HG02759 (cell line): ENCODE measurements around the gene NECAB3.

Source experiments
- ATAC-seq: cut with Tn5 transposase; IDR thresholded peaks from one replicate; pipeline ENCODE4 v1.9.1; 2021; ENCODE audit warnings: mild to moderate bottlenecking, moderate library complexity; ENCODE audit not compliant: unreplicated experiment

Gene NECAB3

DNA sequence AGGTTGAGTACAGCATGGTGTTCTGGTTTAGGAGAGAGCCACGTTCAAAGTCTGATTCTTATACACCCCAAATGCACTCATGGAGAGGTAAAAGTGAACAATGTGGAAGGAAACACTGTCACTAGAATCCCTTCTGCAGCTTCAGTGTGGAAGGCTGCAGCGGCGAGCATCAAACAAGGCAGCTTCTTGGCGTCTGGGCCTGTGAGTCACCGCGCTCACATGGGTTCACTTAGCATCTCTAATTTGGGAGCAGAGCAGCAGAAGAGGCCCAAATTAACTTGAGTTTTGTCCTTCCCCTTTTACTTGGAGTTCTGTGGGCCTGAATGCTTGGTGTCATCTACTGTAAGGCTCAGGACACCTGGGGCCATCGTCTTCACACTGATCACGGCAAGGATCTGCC, 22.9 kb upstream of the NECAB3 start:
- no peak for ATAC-seq

DNA sequence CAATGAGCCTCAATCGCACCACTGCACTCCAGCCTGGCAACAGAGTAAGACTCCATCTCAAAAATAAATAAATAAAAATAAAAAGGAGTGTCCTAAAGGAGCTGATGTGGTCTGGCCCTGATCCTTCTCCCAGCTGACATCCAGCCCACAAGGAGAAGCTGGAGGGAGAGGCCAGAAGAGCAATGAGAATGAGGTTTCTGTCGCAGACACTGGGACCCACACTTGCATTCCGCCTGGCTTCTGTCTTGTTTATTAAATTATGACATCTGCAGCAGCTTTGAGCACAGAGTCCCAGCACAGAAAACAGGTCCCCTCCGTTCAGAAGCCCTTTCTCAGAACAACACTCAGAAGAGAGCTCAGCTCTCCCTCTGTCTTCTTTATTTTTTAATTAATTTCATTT, 22.2 kb upstream of the NECAB3 start:
- no peak for ATAC-seq

DNA sequence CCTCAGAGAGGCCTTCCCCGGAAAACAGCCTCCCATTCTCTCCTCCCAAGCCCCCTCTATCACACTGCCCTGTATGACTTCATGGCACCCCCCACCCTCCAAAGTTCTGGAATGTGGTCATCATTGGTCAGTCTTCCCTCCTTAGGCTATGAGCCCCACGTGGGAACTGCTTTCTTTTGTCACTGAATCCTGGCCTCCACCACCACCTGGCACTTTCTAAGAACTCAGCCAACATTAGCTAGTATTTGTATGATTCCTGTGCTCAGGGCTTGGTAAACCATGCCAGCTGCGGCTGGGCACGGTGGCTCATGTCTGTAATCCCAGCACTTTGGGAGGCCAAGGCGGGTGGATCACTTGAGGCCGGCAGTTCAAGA, 20.4 kb upstream of the NECAB3 start:
- ATAC-seq = no peak

DNA sequence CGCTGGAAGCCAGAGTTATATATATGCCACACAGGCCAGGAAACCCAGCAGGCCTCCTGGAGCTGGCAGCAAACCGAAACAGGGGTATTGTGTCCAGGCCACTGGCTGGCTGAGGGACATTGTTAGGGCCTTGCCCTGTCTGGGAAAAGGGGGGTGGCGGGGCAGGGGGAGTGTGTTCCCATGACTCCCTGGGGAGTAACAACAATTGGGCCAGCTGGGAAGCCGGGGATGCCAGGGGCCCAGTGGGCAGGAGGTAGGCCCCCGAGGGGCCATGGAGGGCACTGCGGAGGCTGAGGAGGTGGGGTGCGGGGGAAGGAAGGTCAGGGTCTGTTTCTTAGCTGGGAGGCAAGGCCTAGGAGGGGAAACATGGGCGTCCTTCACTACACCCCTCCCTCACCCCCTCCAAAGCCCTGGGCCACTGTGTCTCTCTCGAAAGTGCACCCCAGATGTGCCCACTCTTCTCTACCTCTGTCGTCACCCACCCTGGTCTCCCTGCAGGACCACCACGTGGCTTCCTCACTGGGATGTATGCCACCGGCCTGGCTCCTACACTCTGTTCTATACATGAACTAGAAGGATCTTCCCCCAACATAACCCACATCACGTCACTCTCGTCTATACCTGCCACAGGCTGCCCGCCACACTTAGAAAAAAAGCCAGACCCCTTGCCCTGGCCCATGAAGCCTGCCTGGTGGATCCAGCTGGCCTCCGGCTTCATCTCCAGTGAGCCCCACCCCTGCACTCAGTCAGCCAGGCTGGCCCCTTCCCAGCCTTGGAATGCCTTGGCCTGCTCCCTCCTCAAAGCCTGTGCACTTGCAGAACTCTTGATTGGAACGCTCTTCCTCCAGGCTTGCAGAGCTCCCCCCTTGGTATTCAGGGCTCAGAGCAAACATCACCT, 19.8 kb upstream of the NECAB3 start:
- no peak for ATAC-seq

DNA sequence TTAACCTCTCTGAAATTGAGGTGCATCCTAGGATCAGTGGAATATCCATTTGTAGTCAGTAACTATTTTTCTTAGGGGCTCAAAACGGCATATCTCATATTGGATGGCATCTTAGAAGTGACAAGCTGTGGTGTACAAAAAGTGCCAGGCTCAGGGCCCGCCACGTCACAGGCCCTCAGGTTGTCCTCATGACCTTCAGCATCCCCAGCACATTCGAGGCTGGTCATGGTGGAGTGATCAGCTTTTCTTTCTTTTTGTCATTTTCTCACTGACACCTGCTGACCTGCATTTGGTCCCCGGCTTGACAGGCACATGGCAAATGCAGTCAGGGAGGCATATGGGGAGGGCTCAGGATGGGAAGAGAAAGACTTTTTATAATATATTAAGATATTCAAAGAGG, 19.1 kb upstream of the NECAB3 start:
- ATAC-seq = no peak

DNA sequence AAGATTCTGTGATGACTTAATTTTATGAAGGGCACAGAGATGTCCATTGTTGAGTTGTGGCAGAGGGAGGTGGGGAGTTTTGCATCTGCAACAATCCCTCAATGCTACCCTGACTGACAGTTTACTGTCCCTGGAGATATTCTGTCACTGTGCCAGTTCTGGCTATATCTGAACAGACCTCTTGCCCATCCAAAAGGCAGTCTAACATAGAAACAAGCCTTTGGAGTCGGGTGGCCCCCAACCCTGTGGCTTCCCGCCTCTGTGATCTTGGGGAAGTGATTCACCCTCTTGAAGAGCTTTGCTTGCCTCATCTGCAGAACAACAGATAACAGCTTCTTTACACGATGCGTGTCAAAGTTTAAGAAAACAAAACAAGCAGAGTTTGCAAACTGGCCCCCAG, 15.7 kb upstream of the NECAB3 start:
- ATAC-seq = no peak

DNA sequence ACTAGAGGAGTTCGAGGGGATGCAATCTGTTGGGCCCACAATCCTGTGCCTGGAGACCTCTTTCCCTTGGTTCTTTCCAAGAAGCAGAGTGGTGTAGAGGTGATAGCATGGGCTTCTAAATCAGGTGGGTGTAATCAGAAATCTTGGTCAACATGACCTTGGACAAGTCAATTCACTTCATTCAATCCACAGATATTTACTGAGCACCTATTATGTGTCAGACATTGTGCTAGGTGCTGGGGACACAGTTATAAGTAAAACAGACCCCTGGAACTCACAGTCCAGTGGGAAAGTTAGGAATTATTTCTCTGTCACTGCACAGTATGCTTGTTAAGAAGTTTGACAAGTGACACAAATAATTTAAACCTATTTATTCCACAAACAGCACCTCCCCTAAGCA, 15.3 kb upstream of the NECAB3 start:
- no peak for ATAC-seq

DNA sequence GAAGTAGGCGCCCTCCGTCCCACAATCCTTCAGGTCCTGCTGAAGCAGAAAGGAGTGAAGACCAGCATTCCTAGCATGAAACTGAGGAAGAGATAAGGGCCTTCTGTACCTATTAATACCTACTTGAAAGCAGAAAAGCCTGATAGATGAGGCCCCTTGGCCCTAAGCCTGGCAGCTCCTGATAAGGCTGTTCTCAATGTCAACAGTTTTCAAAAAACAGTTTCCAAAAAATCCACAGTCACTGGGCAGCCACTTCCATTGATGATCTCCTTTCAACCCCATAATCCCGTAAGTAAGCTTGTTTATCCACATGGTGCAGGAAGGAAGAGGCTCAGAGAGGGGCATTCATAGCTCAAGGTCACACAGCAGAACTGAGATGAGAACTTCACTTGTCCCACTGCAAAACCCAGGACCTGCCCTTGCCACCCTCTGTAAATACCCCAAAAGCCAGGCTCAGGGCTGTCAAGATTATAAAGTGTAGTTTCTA, 14.8 kb upstream of the NECAB3 start:
- no peak for ATAC-seq

DNA sequence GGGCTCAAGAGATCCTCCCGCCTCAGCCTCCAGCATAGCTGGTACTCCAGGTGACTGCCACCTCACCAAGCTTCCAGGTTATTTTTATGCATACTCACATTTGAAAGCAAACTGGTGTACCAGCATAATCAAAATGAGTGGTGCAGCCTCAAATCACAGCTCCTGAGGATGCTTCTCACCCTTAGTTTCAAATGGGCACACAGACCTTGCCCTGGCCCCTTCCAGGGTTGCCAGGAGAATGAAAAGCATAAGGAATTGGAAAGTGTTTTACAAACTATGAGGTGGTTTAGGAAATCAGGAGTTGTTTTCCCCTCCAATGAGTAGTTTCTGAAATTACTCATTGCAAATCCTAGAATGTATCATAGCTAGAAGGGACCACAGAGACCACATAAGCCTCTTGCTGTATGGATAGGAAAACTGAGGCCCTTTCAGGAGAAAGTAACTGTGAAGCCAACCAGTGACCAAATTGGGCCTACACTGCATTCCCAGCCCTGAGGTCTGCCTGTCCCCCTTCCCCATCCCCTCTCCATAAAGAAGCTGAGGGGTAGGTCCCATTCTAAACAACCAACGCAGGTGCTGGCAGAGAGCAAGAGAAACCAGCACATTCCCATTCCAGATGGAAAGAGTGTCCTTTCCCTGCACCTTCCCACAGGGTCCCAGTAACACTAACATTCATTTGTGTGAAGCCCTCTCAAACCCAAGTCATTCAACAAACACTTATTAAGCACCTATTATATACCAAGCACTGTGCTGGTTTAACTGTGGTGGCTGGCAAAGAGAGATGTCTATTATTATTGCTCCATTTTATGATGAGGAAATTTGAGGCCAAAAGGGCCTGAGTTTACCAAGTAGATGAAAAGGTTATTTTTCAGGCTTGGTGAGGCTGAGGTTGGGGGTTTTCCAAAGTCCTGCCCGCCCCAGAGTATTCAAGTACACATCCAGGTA, 14.0 kb upstream of the NECAB3 start:
- no peak for ATAC-seq

DNA sequence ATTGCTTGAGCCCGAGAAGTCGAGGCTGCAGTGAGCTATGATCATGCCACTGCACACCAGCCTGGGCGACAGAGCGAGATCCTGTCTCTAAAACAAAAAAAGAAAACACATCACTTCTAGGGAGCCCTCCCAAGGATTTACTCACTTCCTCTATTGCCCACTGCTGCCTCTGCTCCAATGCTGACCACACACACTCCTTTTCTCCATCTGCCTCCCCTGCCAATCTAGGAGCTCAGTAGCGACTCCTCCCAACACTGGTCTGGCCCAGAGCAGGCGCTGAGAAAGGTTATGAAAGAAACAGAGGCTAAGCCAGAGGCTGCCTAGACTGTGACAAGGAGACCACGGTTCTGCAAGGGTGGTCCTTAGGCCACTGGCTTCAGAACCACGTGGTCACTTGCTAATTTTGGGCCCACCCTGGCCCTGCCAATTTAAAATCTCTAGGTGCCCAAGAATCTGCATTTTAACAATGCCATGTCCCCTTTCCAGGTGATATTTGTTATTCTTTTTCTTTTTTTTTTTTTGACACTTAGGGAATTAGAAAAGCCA, 13.2 kb upstream of the NECAB3 start:
- no peak for ATAC-seq

DNA sequence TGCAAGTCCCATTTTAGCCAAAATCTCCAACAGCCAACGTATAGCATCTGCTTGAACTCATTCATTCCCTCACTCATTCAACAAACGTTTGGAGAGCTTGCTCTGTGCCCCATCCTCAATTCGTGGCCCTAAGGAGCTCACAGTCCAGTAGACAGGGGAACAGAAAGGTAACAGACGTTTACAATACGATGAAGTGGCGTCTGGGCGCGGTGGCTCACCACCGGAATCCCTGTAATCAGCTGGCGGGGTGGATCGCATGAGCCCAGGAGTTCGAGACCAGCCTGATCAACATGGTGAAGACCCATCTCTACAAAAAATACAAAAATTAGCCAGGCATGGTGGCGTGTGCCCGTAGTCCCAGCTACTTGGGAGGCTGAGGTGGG, 12.7 kb upstream of the NECAB3 start:
- no peak for ATAC-seq

DNA sequence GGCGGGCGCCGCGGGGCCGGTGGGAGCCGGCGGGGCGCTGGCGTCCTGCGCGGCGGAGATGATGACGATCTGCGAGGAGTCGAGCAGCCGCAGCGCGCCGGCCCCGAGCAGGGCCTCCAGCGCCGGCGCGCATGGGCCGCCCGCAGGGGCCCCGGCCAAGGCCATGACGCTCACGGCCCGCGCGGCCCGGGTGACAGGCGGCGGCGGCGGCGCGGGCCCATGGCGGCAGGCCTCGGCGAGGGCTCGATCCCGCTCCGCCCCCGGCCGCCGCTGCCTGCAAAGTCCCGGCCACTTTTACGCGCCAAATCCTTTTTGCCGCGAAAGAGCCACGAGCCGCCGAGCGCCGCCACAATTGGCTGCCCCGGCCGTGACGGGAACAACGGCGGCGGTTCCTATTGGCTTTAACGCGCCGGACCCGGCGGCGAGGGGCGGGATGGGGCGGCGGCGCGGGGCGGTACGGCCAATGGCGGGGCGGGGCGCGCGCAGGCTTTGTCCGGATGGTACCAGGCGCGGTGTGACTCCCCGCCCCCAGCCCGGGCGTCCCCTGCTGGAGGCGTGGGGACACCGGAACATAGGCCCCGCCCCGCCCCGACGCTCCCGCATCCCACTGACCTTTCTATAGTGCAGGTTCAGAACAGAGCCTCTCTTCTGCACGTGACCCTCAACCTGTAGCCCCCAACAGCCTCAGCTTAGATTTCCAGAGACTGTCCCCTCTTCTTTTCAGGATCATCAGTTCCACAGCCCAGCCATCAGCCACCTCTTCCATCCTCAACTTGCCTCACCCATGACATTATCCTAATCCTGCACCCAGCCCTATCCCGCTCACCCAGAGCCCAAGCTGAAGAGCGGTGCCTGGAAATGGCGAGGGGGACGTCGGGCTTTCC, 12.1 kb upstream of the NECAB3 start, which contains the start of gene E2F1:
E2F1 (minus strand) TSS at position 286 of the 884 bp plus-strand sequence; CDS start at position 165, 121 bp downstream.
- ATAC-seq = peak; percentile 84

DNA sequence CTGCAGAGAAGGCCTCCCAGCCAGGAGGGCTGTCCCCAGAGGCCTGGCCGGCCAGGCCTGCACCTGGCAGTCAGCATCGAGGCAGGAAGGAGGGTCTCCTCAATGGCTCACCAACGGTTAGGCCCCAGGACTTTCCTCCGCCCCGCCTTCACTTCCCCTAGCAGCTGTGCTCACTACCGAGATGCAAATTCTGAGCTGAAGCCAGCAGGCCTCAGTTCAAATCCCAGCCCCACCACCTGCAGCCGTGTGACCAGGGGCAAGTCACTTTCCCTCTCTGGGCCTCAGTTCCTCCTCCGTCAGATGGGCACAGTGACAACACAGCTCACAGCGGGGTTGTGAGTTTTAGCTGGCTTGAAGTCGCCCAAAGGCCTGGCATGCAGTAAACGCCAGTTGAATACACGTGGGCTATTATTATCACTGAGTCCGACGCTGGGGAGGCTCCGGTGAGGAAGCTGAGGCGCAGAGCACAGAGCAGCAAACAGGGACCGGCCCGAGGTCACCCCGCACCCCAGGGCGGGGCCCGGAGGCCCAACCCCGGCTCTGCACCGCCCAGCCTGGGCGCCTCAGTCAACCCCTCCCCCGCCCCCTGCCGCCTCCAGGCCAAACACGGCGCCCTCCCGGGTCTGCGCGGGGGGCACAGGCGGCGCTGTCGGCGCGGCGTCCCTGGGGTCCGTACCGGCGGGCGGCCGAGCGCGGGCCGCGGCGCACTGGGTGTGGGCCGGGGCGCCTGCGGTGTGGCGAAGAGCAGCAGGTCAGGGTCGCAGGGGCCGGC, 11.3 kb upstream of the NECAB3 start:
- ATAC-seq = peak; percentile 40

DNA sequence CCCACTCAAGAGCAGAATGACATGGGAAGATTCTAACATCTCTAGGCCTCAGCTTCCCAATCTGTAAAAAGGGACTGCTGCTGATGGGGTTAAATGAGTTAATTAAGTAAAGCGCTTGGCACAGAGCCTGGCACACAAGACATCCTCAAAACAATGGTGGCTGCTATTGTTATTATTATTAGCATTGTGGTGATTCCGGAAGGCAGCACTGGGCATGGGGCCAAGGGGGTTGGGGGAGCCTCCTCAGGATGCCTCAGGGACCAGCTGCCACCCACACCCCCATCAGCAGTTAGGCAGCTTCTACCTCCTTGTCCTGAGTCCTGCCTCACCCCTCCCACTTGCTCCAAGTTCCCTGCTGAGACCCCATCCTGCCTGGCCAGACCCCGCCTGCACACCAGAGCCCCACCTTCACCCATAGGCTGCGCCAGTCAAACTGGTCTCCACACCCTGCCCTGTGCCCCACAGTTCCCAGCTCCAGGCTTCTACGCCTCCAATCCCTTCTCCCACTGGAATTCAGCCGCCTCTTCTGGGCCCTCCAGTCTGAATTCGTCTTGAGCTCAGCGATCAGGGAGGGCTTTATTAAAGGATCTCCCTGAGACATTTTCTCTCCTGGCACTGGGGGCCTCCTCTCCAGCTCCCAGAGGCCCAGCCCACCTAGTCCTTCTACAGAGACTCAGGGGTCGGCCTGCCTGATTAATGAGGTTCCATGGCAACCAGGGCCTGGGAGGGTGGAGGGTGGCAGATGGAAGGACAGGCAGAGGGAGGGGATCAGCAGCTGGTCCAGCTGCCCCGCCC, 10.5 kb upstream of the NECAB3 start:
- ATAC-seq = no peak

DNA sequence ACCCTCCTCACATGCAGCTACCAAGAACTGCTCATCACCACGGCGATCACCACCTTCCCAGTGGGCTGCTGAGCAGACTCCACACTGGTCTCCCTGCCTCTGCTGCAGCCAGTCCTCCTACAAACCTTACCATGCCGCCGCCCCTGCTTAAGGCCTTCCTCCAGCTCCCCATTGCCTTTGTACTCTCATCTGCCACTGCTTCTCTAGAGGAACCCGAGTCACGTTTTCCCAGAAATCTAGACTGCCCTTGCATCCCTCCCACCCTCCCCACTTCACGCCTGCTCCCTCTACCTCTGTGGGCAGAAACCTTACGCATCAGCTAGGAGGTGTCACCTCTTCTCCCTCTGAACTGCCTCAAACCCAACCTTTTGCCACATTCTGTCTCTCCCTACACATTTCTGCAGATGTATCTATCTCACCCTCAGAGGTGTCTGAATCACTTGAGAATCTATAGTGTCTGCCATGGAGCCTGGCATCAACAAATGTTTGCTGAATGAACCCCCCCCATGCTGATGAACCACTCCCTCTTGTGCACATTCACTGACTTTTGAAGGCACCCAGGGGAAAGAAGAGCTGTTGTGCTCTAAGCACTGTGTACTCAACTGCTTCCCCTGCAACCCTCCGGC, 7.6 kb upstream of the NECAB3 start:
- no peak for ATAC-seq

DNA sequence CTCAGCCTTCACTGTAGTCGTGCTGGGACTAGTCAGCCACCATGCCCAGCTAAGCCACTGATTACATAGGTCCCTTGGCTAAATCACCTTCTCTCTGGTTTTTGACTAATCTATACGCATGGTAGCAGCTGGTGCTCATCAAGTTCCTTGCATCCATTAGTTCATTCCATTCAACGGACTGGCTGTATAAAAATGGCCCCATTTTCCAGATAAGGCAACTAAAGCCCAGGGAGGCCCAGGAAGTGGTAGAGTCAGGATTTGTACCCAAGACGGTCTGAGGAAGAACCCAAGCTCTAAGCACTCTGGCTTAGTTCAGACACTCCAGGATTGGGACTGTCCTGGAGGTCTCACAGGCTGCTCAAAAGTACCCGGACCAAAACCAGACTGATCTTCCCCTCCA, 7.1 kb upstream of the NECAB3 start:
- ATAC-seq = no peak

DNA sequence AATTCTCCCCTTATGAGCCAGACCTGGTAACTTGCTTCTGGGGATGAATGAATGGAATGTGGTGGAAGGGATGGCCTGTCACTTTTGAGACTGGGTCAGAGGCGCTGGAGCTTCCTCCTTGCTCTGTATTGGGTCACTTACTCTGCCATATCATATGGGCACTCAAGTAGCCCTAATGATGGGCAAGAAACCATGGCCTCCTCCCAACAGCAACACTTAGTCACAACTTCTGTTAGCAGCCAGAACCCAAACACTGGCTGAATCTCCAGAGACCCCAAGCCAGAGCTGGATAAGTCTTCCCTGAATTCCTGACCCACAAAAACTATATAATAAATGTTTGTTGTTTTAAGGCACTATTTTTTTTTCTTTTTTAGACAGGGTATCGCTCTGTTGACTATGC, 6.5 kb upstream of the NECAB3 start:
- no peak for ATAC-seq

DNA sequence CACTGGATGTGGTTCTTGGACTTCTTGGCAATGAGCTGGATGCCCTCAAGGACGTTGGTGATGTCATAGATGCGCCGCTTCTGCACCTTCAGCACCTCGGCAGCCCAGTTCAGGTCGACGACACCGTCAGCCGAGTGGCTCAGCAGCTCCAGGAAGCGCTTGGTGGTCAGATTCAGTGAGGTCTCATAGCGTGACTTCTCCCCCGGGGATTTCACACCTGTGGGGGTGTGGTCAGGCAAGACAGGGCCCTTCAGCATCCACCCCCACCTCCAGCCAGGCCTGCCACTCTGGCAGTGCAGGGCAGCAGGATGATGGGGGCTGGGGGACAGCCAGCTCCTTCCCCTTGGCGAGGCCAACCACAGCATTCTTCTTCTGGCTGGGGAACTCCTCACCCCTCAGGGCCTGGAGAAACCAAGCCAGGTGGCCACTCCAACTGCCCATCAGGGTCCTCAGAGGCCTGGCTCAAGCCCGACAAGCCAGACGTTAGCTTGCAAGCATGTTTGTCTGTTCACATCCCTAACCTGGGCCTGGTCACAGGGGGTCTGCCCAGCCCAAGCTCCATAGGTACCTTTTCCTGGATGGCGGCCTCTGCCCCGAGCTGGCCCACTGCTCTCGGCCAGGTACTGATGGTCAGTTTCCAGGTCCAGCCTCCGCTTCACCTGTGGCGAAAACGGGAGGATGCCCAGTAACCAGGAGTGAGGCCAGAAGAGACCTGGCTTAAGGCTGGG, 5.7 kb upstream of the NECAB3 start:
- ATAC-seq = peak; percentile 74
